ENCODE results near the gene U2AF2. TPM values are rescaled to one million over a fixed set of nuclear protein-coding genes. Genes with fewer than 3 reads are reported as not detected.

The U2AF2 gene
- total and polyA plus RNA-seq, 8 donors, result 53.2 to 463 (median 114) TPM

DNA sequence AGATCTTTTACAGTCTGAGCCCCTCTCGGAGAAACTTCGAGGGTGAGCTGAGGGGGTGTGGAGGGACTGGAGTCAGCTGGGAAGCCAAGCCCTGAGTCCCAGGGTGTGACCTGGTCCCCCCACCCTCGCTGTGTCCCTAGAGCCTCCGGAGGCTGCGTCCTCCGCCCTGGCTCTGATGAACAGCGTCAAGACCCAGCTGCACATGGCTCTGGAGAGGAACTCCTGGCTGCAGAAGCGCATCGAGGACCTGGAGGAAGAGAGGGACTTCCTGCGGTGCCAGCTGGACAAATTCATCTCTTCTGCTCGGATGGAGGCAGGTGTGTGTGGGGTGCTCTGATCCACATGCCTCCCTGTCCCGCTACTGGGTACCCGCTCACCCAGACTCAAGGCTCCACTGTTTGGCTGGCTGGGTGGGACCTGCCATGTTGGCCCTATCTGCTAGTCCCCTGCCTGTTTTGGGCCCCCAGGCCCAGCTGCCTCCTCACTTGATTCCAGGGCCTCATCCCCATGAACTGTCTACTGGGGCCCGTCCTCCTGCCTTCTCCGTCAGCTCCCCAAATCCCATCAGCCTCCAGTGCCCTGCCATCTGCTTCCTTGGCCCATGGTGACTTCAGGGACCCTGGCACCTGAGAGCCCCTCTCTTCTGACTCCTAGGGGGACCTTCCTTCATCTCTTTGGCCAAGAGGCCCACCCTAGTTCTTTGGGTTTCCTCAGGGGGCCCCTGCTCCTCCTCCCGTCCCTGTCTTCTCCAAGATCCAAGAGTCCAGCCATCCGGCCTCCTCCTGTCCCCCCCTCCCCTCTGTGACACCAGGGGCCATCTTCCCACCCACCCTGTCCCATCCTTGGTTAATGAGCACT lies 5.3 kb upstream of the U2AF2 start:
- H3K4me3 ChIP-seq, result peak overlapping the region; percentile 62 to 97 (median 86)
- TF ChIP-seq POLR2AphosphoS5 (IDR thresholded peaks at IDR 0.05), result no peak
- no peak for TF ChIP-seq POLR2A (IDR thresholded peaks at IDR 0.05)
- TF ChIP-seq, protein P1, sequence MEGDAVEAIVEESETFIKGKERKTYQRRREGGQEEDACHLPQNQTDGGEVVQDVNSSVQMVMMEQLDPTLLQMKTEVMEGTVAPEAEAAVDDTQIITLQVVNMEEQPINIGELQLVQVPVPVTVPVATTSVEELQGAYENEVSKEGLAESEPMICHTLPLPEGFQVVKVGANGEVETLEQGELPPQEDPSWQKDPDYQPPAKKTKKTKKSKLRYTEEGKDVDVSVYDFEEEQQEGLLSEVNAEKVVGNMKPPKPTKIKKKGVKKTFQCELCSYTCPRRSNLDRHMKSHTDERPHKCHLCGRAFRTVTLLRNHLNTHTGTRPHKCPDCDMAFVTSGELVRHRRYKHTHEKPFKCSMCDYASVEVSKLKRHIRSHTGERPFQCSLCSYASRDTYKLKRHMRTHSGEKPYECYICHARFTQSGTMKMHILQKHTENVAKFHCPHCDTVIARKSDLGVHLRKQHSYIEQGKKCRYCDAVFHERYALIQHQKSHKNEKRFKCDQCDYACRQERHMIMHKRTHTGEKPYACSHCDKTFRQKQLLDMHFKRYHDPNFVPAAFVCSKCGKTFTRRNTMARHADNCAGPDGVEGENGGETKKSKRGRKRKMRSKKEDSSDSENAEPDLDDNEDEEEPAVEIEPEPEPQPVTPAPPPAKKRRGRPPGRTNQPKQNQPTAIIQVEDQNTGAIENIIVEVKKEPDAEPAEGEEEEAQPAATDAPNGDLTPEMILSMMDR (IDR thresholded peaks at IDR 0.05), result no peak
- no peak for TF ChIP-seq EP300 (IDR thresholded peaks at IDR 0.05)
- H3K27ac ChIP-seq, result peak overlapping the region in 3 of 5 donors; percentile 85 to 91 (median 86)
- DNase-seq, result no peak
- H3K36me3 ChIP-seq, result peaks cover 10 to 44% (median 30%) of the 10 kb centered on the region in 4 donors
- no peaks in the 10 kb centered on the region for H3K27me3 ChIP-seq
- H3K9me3 ChIP-seq, result no peaks in the 10 kb centered on the region
- peaks cover 27 to 62% (median 52%) of the 10 kb centered on the region in 4 donors for H3K4me1 ChIP-seq
- intact Hi-C loops (cut with DNase I; ENCODE audit: low total_unique reads), result no loop called here
- WGBS, 5 donors, result 82 to 90% (median 83%) methylated on average over 11 to 17 of the region's 17 CpGs

DNA sequence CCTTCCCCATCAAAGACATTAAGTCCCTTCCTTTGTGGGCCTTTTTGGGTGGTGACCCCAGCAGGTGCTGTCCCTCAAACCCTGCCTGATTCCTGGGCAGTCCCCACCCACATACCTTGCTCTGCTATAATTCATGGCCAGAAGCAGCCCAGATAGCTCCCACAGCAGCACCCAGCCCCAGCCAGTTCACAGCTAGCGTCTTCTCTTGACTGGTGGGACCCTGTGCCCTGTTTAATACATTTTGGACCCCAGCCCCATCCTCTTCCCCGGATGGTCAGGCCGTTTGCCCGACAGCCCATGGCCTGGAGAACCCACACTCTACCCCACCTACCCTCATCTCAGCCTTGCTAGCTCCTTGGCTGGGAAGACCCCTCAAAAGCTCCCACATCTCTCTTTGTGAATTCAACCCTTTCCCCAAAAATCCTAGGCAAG lies 4.7 kb upstream of the U2AF2 start:
- Histone ChIP-seq H3K27ac (peak overlapping the region in 1 of 5 donors; percentile 91), H3K27me3 (no peaks in the 10 kb centered on the region), H3K4me1 (peaks cover 24 to 55% (median 45%) of the 10 kb centered on the region in 4 donors), H3K4me3 (no peak overlapping the region), H3K36me3 (peaks cover 4 to 37% (median 24%) of the 10 kb centered on the region in 4 donors), H3K9me3 (no peaks in the 10 kb centered on the region)
- WGBS, 5 donors, result 82 to 93% (median 90%) methylated on average over 4 of the region's 4 CpGs
- DNase-seq, result no peak
- TF ChIP-seq EP300 (IDR thresholded peaks at IDR 0.05) (no peak), POLR2A (IDR thresholded peaks at IDR 0.05) (no peak), POLR2AphosphoS5 (IDR thresholded peaks at IDR 0.05) (no peak)
- TF ChIP-seq, protein P1 (IDR thresholded peaks at IDR 0.05), result no peak
- intact Hi-C loops (cut with DNase I; ENCODE audit: low total_unique reads), result no loop called here

DNA sequence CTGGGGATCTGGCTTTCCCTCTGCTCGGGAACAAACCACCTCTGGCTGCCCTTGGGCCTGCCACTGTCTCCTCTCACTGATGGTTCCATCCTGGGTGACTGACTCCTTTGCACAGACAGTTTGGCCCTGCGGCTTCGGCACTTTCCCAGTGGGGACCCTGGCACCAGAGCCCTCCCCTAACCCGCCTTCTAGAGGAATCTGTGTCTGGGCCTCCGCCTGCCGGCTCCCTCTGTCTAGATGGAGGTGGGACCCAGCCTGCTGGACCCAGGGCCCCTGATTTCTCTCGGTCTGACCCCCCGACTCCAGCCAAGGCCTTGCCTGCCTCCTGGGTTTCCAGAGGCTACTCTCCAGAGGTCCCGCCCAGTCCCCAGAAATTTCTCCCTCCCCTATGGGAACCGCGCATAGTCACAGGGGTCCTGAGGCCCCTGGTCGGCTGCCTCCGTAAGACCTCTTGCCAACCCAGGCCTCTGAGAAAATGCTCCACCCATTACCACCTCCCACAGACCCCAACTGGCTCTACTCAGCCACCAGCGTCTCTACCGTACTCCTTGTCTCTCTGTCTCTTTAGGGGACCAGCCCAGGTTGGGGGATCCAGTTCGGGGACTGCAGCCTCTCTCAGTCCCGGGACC lies 4.1 kb upstream of the U2AF2 start:
- peaks cover 0 to 31% (median 18%) of the 10 kb centered on the region in 4 donors for H3K36me3 ChIP-seq
- TF ChIP-seq POLR2A (IDR thresholded peaks at IDR 0.05) (no peak), POLR2AphosphoS5 (IDR thresholded peaks at IDR 0.05) (no peak), EP300 (IDR thresholded peaks at IDR 0.05) (no peak)
- TF ChIP-seq, protein P1 (IDR thresholded peaks at IDR 0.05), result no peak
- H3K27me3 ChIP-seq, result no peaks in the 10 kb centered on the region
- WGBS, 5 donors, result 88 to 93% (median 92%) methylated on average over 17 of the region's 17 CpGs
- H3K4me1 ChIP-seq, result peaks cover 25 to 55% (median 46%) of the 10 kb centered on the region in 4 donors
- H3K27ac ChIP-seq, result no peak overlapping the region
- no peaks in the 10 kb centered on the region for H3K9me3 ChIP-seq
- DNase-seq, result no peak
- no peak overlapping the region for H3K4me3 ChIP-seq
- intact Hi-C loops (cut with DNase I; ENCODE audit: low total_unique reads), result no loop called here

DNA sequence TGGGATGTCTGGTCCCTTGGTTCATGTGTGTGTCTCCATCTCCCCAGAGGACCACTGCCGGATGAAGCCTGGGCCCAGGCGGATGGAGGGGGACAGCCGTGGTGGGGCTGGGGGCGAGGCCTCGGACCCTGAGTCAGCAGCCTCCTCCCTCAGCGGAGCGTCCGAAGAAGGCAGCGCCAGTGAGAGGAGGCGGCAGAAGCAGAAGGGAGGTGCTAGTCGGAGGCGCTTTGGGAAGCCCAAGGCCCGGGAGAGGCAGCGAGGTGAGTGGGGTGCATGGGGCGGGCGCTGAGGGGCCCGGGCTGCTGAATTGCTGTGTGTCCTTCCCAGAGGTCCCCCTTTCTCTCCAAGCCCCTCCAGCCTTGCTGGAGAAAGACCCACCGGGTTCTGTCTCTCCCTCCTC lies 3.6 kb upstream of the U2AF2 start:
- no peak for DNase-seq
- TF ChIP-seq POLR2AphosphoS5 (IDR thresholded peaks at IDR 0.05) (no peak), POLR2A (IDR thresholded peaks at IDR 0.05) (no peak), EP300 (IDR thresholded peaks at IDR 0.05) (no peak)
- TF ChIP-seq, protein P1 (IDR thresholded peaks at IDR 0.05), result no peak
- 82 to 90% (median 88%) methylated on average over 14 to 18 of the region's 18 CpGs for WGBS, 5 donors
- no peaks in the 10 kb centered on the region for H3K9me3 ChIP-seq
- H3K4me1 ChIP-seq, result peaks cover 30 to 60% (median 51%) of the 10 kb centered on the region in 4 donors
- no peak overlapping the region for H3K4me3 ChIP-seq
- no peak overlapping the region for H3K27ac ChIP-seq
- H3K27me3 ChIP-seq, result no peaks in the 10 kb centered on the region
- intact Hi-C loops (cut with DNase I; ENCODE audit: low total_unique reads), result no loop called here
- peaks cover 0 to 26% (median 15%) of the 10 kb centered on the region in 4 donors for H3K36me3 ChIP-seq

All from stomach (tissue), 9 donors.